ENCODE results near the gene ZNF311.
A peak's percentile ranks its signal among the peaks of the same experiment; 100 is the strongest.
"Not testable (repeated sequence)": the region's sequence is repeated elsewhere in the genome, so short reads cannot be mapped to it uniquely, and the experiment has no call there.

Gene ZNF311

GRCh38 chr6:28953039-28953584 lies 52.0 kb downstream of the ZNF311 start:
- peak; percentile 61 for DNase-seq

GRCh38 chr6:28949656-28950195 lies 55.4 kb downstream of the ZNF311 start:
- DNase-seq: not testable (repeated sequence)

- no peak for DNase-seq
Measured at GRCh38 chr6:28948782-28949486, 56.2 kb downstream of the ZNF311 start.

GRCh38 chr6:28947831-28948270 lies 57.3 kb downstream of the ZNF311 start:
- DNase-seq: no peak

- no peak for DNase-seq
Measured at GRCh38 chr6:28947067-28947765, 57.9 kb downstream of the ZNF311 start.

GRCh38 chr6:28945349-28945748 lies 59.8 kb downstream of the ZNF311 start:
- DNase-seq: no peak

Data from stimulated activated CD4-positive, alpha-beta T cell treated with anti-CD3 and anti-CD28 coated beads, Interleukin-4, amount 100 ng/mL, for 1 hour (primary cell).